GM13977 (cell line): ENCODE measurements around the gene KARS1.

Experiments used
- DNase-seq: peaks from one replicate; pipeline ENCODE4 v3.0.0; 2012; ENCODE audit warnings: low spot score
- in situ Hi-C: fragments of 300-500 bp; cut with MboI; formaldehyde crosslinking; loops from one replicate; pipeline ENCODE4 v1.12.0; 2022; ENCODE audit warnings: low sequenced_read_pairs, low pct_unique_long_range_greater_than_20kb, mixed read lengths, inconsistent platforms; ENCODE audit not compliant: unreplicated experiment
- TF ChIP-seq, protein P1 (sequence below): IDR thresholded peaks from 2 replicates; pipeline ENCODE4 v1.5.1; 2012; ENCODE audit warnings: mild to moderate bottlenecking, control low read depth; ENCODE audit not compliant: insufficient read depth; ENCODE audit errors: extremely low read depth, missing control alignments

Gene KARS1

DNA sequence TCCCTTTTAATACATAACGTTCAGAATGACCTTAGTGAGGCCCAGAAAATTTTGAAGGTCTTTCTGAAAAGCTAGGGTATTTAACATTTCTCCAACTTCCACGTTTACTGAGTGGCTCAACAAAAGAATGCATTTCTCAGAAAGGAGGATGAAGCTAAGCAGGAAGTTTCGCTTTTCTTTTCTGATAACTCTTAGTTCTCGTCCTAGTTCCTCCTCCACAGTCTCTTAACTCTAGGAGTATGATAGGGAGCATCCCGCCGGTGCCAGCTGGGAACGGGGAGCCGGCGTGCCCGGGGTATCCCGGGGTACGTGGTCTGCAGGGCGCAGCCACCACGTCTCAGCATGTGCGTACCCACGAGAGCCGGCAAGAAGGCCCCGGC is 363 bp downstream of the KARS1 start:
- TF ChIP-seq, protein P1, sequence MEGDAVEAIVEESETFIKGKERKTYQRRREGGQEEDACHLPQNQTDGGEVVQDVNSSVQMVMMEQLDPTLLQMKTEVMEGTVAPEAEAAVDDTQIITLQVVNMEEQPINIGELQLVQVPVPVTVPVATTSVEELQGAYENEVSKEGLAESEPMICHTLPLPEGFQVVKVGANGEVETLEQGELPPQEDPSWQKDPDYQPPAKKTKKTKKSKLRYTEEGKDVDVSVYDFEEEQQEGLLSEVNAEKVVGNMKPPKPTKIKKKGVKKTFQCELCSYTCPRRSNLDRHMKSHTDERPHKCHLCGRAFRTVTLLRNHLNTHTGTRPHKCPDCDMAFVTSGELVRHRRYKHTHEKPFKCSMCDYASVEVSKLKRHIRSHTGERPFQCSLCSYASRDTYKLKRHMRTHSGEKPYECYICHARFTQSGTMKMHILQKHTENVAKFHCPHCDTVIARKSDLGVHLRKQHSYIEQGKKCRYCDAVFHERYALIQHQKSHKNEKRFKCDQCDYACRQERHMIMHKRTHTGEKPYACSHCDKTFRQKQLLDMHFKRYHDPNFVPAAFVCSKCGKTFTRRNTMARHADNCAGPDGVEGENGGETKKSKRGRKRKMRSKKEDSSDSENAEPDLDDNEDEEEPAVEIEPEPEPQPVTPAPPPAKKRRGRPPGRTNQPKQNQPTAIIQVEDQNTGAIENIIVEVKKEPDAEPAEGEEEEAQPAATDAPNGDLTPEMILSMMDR = no peak
- in situ Hi-C loops = no loop called here
- DNase-seq = no peak

DNA sequence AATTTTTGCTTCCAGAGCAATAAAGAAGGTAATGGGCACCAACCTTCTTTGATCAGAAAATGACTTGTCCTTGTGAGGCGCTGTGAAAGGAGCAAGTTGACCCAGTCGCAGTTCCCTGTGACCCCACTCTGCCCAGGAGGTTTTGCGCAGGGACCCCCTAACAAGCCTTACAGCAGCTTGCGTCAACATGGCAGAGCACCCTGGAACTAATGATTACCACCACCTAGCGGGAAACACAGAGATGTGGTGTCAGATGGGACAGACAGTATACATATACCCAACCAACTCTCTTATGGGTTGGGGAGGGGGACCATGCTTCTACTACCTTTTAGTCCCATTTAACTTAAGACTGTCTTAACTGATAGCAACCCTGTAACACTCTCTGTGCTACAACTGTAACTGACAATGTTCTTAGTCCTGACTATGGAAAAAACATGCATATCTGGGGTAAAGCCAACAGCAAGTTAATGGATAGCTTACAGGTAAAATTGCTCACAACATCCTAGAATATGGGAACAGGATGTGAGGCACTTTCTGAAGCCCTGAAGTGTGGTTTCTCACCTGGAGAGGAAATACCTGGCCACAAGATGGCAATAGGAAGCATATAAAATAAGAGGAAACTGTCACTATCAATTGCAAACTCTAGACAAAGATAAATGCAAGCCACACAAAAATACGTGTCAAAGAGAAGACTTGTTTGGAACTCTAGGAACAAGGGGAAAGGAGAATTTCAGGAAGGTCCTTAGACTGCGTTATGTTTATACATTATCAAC is 3.0 kb downstream of the KARS1 start:
- in situ Hi-C loops = no loop called here
- DNase-seq = no peak
- TF ChIP-seq, protein P1 = peak; percentile 27

DNA sequence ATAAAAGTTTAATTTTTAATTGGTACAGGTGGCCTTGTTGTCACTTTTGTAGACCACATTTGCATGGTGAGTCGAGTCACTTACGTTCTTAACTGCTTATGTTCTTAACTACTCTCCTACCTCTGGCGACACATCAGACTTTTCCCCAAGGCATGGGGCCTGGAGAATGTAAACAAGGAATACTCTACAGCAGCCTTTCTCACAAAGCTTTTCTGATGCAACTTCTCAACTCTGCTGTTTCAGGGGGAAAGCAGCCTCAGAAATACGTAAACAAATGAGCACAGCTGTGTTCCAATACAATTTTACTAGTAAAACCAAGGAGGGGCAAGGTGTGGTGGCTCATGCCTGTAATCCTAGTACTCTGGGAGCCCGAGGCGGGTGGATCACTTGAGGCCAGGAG is 6.9 kb downstream of the KARS1 start:
- in situ Hi-C loops = no loop called here
- no peak for DNase-seq
- TF ChIP-seq, protein P1 = no peak

DNA sequence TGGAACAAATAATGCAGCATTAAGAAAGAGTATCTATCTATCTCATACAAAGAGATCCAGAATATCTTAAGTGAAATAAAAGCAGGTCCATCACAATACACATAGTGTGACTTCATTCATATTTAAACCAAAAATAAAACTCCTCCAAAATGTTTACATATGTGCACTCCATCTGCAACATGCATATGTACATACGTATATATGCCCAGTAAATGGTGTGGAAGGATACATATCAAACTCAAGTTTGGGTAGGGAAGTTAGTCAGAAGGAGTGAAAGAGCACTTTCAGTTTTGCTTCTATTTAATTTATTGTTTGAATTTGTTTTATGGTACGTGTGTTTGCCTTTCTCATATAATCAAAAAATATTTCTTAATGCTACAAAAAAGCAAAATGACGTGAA is 12.4 kb downstream of the KARS1 start:
- no peak for DNase-seq
- TF ChIP-seq, protein P1 = no peak
- in situ Hi-C loops = no loop called here

DNA sequence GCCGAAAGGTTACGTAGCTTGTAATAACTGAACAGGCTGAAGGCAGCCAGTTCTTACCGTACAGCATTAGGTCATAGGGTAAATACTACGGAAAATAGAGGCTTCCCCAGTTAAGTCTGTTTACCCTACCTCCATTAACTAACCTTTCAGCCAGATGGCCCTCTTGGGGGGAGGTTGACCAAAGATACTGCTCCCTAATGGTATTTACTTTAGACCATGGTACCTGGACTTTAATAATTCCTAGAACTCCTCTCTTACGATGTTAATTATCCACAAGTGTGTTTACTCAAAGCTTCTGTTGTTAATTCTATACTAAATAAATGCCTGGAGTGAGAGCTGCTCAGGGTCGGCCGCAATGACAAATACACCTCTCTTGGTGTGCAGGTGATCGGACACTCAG is 14.6 kb downstream of the KARS1 start:
- DNase-seq = no peak
- in situ Hi-C loops = no loop called here
- TF ChIP-seq, protein P1 = no peak

DNA sequence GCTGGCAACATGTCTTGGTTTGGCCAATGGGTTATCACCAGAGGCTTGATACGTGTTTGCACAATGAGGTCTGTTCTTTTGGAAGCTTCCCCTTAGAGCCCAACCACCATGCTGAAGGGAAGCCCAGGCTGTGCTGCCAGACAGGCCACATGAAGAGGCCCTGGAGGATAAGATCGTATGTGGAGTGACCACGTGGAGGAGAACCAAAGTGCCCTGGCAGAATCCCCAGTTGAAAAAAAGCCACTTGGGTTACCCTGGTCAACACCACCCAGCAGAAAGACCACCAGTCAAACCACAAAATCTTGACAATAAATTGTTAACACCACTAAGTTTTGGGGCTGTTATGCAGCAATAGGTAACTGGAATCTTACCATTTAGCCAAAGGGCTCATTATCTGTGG is 17.4 kb downstream of the KARS1 start:
- DNase-seq = no peak
- in situ Hi-C loops = no loop called here
- TF ChIP-seq, protein P1 = no peak
